Sigmoid colon (tissue), 4 donors: ENCODE data around the gene PPP1R1A.

Experiments used
- EP300 ChIP-seq, 4 donors: sonication (generic); formaldehyde crosslinking; IDR thresholded peaks; one replicate each; pipeline ENCODE4 v1.6.1; 2017; ENCODE audit warnings: antibody characterized with exemption in 4 of 4
- POLR2A ChIP-seq, 2 donors: fragments of 450-650 bp; IDR thresholded peaks; one replicate each; pipeline ENCODE4 v1.6.1; 2016; ENCODE audit warnings: antibody characterized with exemption in 2 of 2, mild to moderate bottlenecking in 2 of 2, moderate library complexity in 2 of 2
- POLR2AphosphoS5 ChIP-seq, 4 donors: sonication (generic); formaldehyde crosslinking; IDR thresholded peaks; one replicate each; pipeline ENCODE4 v1.6.1; 2017; ENCODE audit warnings: antibody characterized with exemption in 4 of 4
- TF ChIP-seq, protein P1 (sequence below), 4 experiments: fragments of 450-650 bp in 3 of 4; fragments of 200-600 bp in 1 of 4; IDR thresholded peaks; one replicate each; pipeline ENCODE4 v1.5.1; 2016 to 2019; ENCODE audit warnings: antibody characterized with exemption in 4 of 4, mild to moderate bottlenecking in 3 of 4, moderate library complexity in 2 of 4

- TF ChIP-seq, protein P1, sequence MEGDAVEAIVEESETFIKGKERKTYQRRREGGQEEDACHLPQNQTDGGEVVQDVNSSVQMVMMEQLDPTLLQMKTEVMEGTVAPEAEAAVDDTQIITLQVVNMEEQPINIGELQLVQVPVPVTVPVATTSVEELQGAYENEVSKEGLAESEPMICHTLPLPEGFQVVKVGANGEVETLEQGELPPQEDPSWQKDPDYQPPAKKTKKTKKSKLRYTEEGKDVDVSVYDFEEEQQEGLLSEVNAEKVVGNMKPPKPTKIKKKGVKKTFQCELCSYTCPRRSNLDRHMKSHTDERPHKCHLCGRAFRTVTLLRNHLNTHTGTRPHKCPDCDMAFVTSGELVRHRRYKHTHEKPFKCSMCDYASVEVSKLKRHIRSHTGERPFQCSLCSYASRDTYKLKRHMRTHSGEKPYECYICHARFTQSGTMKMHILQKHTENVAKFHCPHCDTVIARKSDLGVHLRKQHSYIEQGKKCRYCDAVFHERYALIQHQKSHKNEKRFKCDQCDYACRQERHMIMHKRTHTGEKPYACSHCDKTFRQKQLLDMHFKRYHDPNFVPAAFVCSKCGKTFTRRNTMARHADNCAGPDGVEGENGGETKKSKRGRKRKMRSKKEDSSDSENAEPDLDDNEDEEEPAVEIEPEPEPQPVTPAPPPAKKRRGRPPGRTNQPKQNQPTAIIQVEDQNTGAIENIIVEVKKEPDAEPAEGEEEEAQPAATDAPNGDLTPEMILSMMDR (IDR thresholded peaks at IDR 0.05) = no peak
- TF ChIP-seq POLR2A (IDR thresholded peaks at IDR 0.05) = no peak
- no peak for TF ChIP-seq POLR2AphosphoS5 (IDR thresholded peaks at IDR 0.05)
- TF ChIP-seq EP300 (IDR thresholded peaks at IDR 0.05) = no peak
Measured at GRCh38 chr12:54598970-54599369, 10.5 kb upstream of the PPP1R1A start.
